SK-N-SH (cell line): Measurements from ENCODE around the gene IQCK. TPM values are rescaled to one million over a fixed set of nuclear protein-coding genes. Genes with fewer than 3 reads are reported as not detected.
A peak's percentile ranks its signal among the peaks of the same experiment; 100 is the strongest.

Experiments
- CTCF ChIA-PET: fragments of 300-600, 350-600 bp; formaldehyde crosslinking; extraction: SDS; loops from one replicate; lab custom pipeline; 2021; lab: Yijun Ruan, JAX
- POLR2A ChIA-PET: fragments of 350-600 bp; sonication (Branson Sonifier 250); formaldehyde crosslinking; extraction: SDS; loops from one replicate; lab custom pipeline; 2020; ENCODE audit warnings: antibody characterized with exemption, inconsistent platforms; lab: Yijun Ruan, JAX
- DNase-seq: peaks from one replicate; pipeline ENCODE4 v3.0.0; 2012
- H2AFZ ChIP-seq: fragments of 200-600 bp; sonication (generic); 2 replicates; pipeline ENCODE4 v1.8.1; 2016; ENCODE audit warnings: antibody characterized with exemption, mild to moderate bottlenecking, low read depth
- H3F3A ChIP-seq: fragments of 200-600 bp; sonication (generic); replicated peaks from 2 replicates; pipeline ENCODE3; 2016; ENCODE audit warnings: antibody characterized with exemption, mild to moderate bottlenecking; ENCODE audit not compliant: insufficient read depth
- H3K27ac ChIP-seq, 2 experiments: fragments of 200-500 bp in 1 of 2; fragments of 200-600 bp in 1 of 2; sonication (Bioruptor generic) in 1 of 2; sonication (generic), shearing (Covaris generic) in 1 of 2; 2 replicates each; pipeline versions ENCODE4 v1.5.1 to v1.6.1; 2014 to 2016; ENCODE audit warnings: low read depth in 2 of 2, inconsistent platforms in 1 of 2, low read length in 1 of 2, mild to moderate bottlenecking in 1 of 2, mixed read lengths in 1 of 2
- H3K27me3 ChIP-seq: fragments of 200-600 bp; sonication (generic), shearing (Covaris generic); 2 replicates; pipeline ENCODE4 v1.6.1; 2016; ENCODE audit warnings: mixed run types; ENCODE audit not compliant: insufficient read depth
- H3K36me3 ChIP-seq, 2 experiments: fragments of 200-500 bp in 1 of 2; fragments of 200-600 bp in 1 of 2; sonication (Bioruptor generic) in 1 of 2; sonication (generic) in 1 of 2; replicated peaks in 1 of 2; 2 replicates each; pipeline versions ENCODE3 to v1.5.1; 2014 to 2016; ENCODE audit warnings: low read length in 1 of 2, mild to moderate bottlenecking in 1 of 2; ENCODE audit not compliant: insufficient read depth in 2 of 2, control insufficient read depth in 1 of 2
- H3K4me1 ChIP-seq, 2 experiments: fragments of 200-500 bp in 1 of 2; fragments of 200-600 bp in 1 of 2; sonication (Bioruptor generic) in 1 of 2; sonication (generic), shearing (Covaris generic) in 1 of 2; 2 replicates each; pipeline versions ENCODE4 v1.5.1 to v1.6.1; 2014 to 2016; ENCODE audit warnings: low read depth in 1 of 2, low read length in 1 of 2, mixed run types in 1 of 2; ENCODE audit not compliant: insufficient read depth in 2 of 2, control insufficient read depth in 1 of 2
- H3K4me2 ChIP-seq: fragments of 200-600 bp; sonication (generic), shearing (Covaris generic); 2 replicates; pipeline ENCODE4 v1.6.1; 2017; ENCODE audit warnings: mixed run types
- H3K4me3 ChIP-seq, 2 experiments: fragments of 200-500 bp in 1 of 2; fragments of 200-600 bp in 1 of 2; sonication (Bioruptor generic) in 1 of 2; sonication (generic), shearing (Covaris generic) in 1 of 2; 2 replicates each; pipeline versions ENCODE4 v1.5.1 to v1.8.1; 2014 to 2016; ENCODE audit warnings: low read depth in 2 of 2, inconsistent platforms in 1 of 2, low read length in 1 of 2, mild to moderate bottlenecking in 1 of 2, mixed read lengths in 1 of 2, moderate library complexity in 1 of 2
- H3K79me2 ChIP-seq: fragments of 200-600 bp; sonication (generic); 2 replicates; pipeline ENCODE4 v1.8.1; 2017; ENCODE audit warnings: mild to moderate bottlenecking; ENCODE audit not compliant: insufficient read depth
- H3K9ac ChIP-seq: fragments of 200-600 bp; sonication (generic); 2 replicates; pipeline ENCODE4 v1.6.1; 2017; ENCODE audit warnings: mixed run types
- H3K9me2 ChIP-seq: fragments of 200-600 bp; sonication (generic); 2 replicates; pipeline ENCODE4 v1.6.1; 2017; ENCODE audit warnings: mixed run types
- H3K9me3 ChIP-seq: fragments of 200-600 bp; sonication (generic); 2 replicates; pipeline ENCODE4 v1.6.1; 2017; ENCODE audit warnings: mixed run types, mild to moderate bottlenecking, moderate library complexity
- H4K20me1 ChIP-seq: fragments of 200-600 bp; sonication (generic); 2 replicates; pipeline ENCODE4 v1.6.1; 2017; ENCODE audit warnings: mild to moderate bottlenecking, mixed run types; ENCODE audit not compliant: insufficient read depth
- CHD2 ChIP-seq: fragments of 150-350 bp; IDR thresholded peaks from 2 replicates; pipeline ENCODE4 v1.6.1; 2018; ENCODE audit warnings: low read length; ENCODE audit not compliant: partially characterized antibody
- CTCF ChIP-seq: fragments of 200-600 bp; sonication (generic); IDR thresholded peaks from 2 replicates; pipeline ENCODE4 v1.6.1; 2017; ENCODE audit warnings: antibody characterized with exemption, mild to moderate bottlenecking, moderate library complexity
- ELF1 ChIP-seq: IDR thresholded peaks from 2 replicates; pipeline ENCODE4 v1.4.0; 2012
- JUND ChIP-seq: IDR thresholded peaks from 2 replicates; pipeline ENCODE4 v1.4.0; 2012
- NRF1 ChIP-seq: IDR thresholded peaks from 2 replicates; pipeline ENCODE4 v1.6.1; 2012; ENCODE audit warnings: low read depth, mild to moderate bottlenecking, low read length
- RAD21 ChIP-seq: IDR thresholded peaks from 2 replicates; pipeline ENCODE4 v1.6.1; 2012; ENCODE audit warnings: mild to moderate bottlenecking, low read length
- TAF1 ChIP-seq: IDR thresholded peaks from 2 replicates; pipeline ENCODE4 v1.6.1; 2012; ENCODE audit warnings: low read depth, mild to moderate bottlenecking, low read length, moderate library complexity, borderline replicate concordance
- WGBS: methylation state at CpG from one replicate; pipeline ENCODE4 v1.1.6; 2017; ENCODE audit warnings: low lambda C conversion rate; 5-methylcytosine and 5-hydroxymethylcytosine counted together
- polyA plus RNA-seq, 3 experiments: library from polyadenylated mRNA; depleted of rRNA; stranded (reverse); fragments of >200 nt; gene quantifications; 2 replicates each; pipeline ENCODE4 v1.2.3, GENCODE V29; 2012
- TF ChIP-seq, protein P1 (sequence below): IDR thresholded peaks from 2 replicates; pipeline ENCODE4; 2012

Gene IQCK
- polyA plus RNA-seq, 1 of the 3 experiments (the other 2 are of a cell fraction): 7.3 TPM

DNA sequence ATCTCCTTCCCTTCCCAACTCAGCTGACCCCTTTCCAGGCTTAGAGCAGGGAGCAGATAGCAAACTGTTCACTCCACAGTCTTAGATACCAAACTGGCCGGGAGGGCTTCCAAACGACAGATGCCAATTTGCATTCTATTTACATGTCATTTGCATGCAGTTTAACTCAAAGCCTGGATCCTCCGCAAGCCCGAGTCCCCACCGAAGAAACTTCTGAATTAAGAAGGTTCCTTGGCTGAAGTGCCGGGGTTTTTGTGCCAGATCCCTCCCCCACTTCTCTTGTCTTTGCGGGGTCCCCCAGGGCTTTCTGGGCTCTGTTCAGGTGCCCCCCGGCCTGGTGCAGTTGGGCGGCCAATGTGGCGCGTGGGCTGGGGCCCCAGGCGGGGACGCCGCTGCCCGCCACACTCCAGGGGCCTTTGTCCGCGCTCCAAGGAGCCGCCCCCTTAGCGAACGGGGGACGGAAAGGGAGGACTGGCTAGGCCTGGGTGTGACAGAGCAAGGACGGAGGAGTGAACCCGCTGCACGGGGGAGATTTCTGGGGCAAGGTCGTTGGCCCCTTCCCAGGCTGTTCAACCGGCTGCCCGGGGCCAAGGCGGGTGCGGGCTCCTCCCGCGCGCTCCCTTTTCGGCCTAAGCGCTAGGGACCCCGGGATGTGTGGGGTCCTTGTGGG lies 165.4 kb downstream of the IQCK start:
- Histone ChIP-seq H3K27ac (no peak overlapping the region), H3K79me2 (no peaks in the 10 kb centered on the region), H3F3A (no peaks in the 10 kb centered on the region), H3K9me2 (no peaks in the 10 kb centered on the region), H3K4me3 (peak overlapping the region in 1 of 2 experiments; percentile 59; a peak in 2 of 4 replicates), H3K36me3 (no peaks in the 10 kb centered on the region), H3K9me3 (no peaks in the 10 kb centered on the region), H3K4me2 (no peak overlapping the region), H3K4me1 (peaks cover 0 to 3% of the 10 kb centered on the region in 2 experiments; a peak in 1 of 4 replicates), H3K9ac (no peak overlapping the region), H4K20me1 (no peaks in the 10 kb centered on the region), H2AFZ (no peak overlapping the region), H3K27me3 (no peaks in the 10 kb centered on the region)
- POLR2A ChIA-PET: interaction anchor here (1.5 kb wide), 1 partner anchor 165 kb away, joined by 7 read pairs; the partner anchor contains the start of genes IQCK and KNOP1
- TF ChIP-seq TAF1: no peak
- TF ChIP-seq NRF1: no peak
- TF ChIP-seq CHD2: no peak
- WGBS: 62% methylated on average over 29 of the region's 35 CpGs
- CTCF ChIA-PET: interaction anchor here (1.0 to 4.5 kb wide), 8 partner anchors 24 to 323 kb away, joined by 3 to 87 read pairs (median 6); partner anchors contain the start of genes IQCK and KNOP1
- peak; percentile 60 for DNase-seq

DNA sequence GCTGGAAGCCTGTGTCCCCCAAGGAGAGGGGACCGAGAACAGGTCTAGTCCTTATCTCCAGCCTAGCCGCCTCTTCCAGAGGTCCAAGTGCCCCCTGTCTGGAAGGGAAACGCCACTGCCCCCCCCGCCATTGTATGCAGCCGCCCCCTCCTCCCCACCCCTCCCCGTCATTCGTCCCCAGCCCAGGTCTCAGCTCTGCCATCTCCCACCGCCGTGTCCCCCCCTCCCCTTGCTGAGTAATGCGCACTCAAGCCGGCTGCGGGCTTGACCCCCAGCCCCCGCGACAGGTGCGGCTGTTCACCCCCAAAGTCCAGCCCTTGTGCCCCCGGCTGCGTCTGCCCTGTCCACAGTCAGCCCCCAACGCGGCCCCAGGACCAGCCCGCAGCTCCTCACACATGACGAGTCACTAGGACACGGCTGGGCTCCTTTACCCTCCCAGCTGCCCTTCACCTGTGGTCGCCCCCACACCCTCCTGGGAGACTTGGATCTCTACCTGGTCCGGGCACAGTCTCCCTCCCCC lies 166.0 kb downstream of the IQCK start:
- POLR2A ChIA-PET: interaction anchor here (0.6 to 1.5 kb wide), 4 partner anchors 165 to 329 kb away, joined by 3 to 7 read pairs (median 4); partner anchors contain the start of genes IQCK and KNOP1
- Histone ChIP-seq H3K4me3 (peak overlapping the region; percentile 59 to 64; a peak in 3 of 4 replicates), H2AFZ (peak overlapping the region; percentile 79; the same call in 1 of the 2 replicates), H4K20me1 (no peaks in the 10 kb centered on the region), H3K4me1 (peaks cover 0 to 3% of the 10 kb centered on the region in 2 experiments; a peak in 1 of 4 replicates), H3K27me3 (no peaks in the 10 kb centered on the region), H3K9me2 (no peaks in the 10 kb centered on the region), H3K36me3 (no peaks in the 10 kb centered on the region), H3F3A (no peaks in the 10 kb centered on the region), H3K27ac (no peak overlapping the region), H3K79me2 (no peaks in the 10 kb centered on the region), H3K4me2 (peak overlapping the region; percentile 90), H3K9ac (no peak overlapping the region), H3K9me3 (no peaks in the 10 kb centered on the region)
- CTCF ChIA-PET: interaction anchor here (0.6 to 4.5 kb wide), 13 partner anchors 10 to 958 kb away, joined by 3 to 87 read pairs (median 3); partner anchors contain the start of genes IQCK, KNOP1 and SMG1
- peak; percentile 70 for DNase-seq
- no peak for TF ChIP-seq ELF1
- under 1% methylated on average over 9 of the region's 24 CpGs for whole genome bisulfite sequencing

GRCh38 chr16:19884611-19885450 lies 166.8 kb downstream of the IQCK start, which contains the start of gene GPRC5B:
GPRC5B (minus strand) TSS chr16:19884848; CDS start chr16:19872845, 12,003 bp downstream.
- Histone ChIP-seq H3K9ac (no peak within 1 kb of the TSS), H2AFZ (peak within 1 kb of the TSS; percentile 79), H3K36me3 (no peaks in the 10 kb centered on the region), H3K27me3 (no peaks in the 10 kb centered on the region), H3K4me2 (peak within 1 kb of the TSS; percentile 90), H3K9me3 (no peaks in the 10 kb centered on the region), H3K4me1 (peaks cover 0 to 3% of the 10 kb centered on the region in 2 experiments; a peak in 1 of 4 replicates), H4K20me1 (no peaks in the 10 kb centered on the region), H3K9me2 (no peaks in the 10 kb centered on the region), H3K27ac (no peak within 1 kb of the TSS), H3K4me3 (peak within 1 kb of the TSS; percentile 59 to 64), H3F3A (no peaks in the 10 kb centered on the region), H3K79me2 (no peaks in the 10 kb centered on the region)
- peak; percentile 91 for DNase-seq
- TF ChIP-seq RAD21 (peak; percentile 10; the same call in 1 of the 2 replicates), JUND (no peak), CTCF (peak; percentile 35)
- TF ChIP-seq, protein P1, sequence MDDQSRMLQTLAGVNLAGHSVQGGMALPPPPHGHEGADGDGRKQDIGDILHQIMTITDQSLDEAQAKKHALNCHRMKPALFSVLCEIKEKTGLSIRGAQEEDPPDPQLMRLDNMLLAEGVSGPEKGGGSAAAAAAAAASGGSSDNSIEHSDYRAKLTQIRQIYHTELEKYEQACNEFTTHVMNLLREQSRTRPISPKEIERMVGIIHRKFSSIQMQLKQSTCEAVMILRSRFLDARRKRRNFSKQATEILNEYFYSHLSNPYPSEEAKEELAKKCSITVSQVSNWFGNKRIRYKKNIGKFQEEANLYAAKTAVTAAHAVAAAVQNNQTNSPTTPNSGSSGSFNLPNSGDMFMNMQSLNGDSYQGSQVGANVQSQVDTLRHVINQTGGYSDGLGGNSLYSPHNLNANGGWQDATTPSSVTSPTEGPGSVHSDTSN: no peak
- 90% methylated on average over 7 of the region's 85 CpGs for WGBS
- POLR2A ChIA-PET: interaction anchor here (0.6 to 1.5 kb wide), 4 partner anchors 166 to 330 kb away, joined by 3 to 7 read pairs (median 4); partner anchors contain the start of genes IQCK and KNOP1
- CTCF ChIA-PET: interaction anchor here (0.6 to 4.5 kb wide), 17 partner anchors 11 to 959 kb away, joined by 3 to 87 read pairs (median 4); partner anchors contain the start of genes IQCK, KNOP1 and SMG1
